GM10266 (cell line): ENCODE results near the gene NECTIN4.
A peak's percentile ranks its signal among the peaks of the same experiment; 100 is the strongest.
"Not testable (repeated sequence)": the region's sequence is repeated elsewhere in the genome, so short reads cannot be mapped to it uniquely, and the experiment has no call there.

Source experiments
- DNase-seq: peaks from one replicate; pipeline ENCODE4 v3.0.0; 2012; ENCODE audit errors: extremely low spot score
- TF ChIP-seq, protein P1 (sequence below): IDR thresholded peaks from 2 replicates; pipeline ENCODE4 v1.5.1; 2012; ENCODE audit warnings: mild to moderate bottlenecking, low read depth; ENCODE audit not compliant: control insufficient read depth, insufficient read depth; ENCODE audit errors: missing control alignments

Gene NECTIN4

DNA sequence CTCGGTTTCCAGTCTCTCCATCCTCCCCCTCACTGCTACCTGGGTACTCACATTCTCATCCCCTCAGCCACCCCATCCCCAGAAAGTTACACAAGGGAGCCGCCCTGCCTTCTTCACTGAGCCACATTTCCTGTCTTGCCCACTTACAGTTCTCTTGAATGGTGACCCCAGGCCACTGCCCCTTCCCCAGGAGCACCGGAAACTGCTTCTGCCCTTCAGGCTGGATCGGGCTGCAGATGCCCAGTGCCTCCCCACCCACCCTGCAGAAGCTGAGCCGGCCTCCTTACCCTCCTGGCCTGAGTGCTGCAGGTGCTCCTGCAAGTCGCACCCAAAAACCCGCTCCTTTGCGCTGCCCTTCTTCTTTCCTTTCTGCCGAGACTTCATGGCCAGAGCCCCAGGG lies 20.1 kb downstream of the NECTIN4 start:
- TF ChIP-seq, protein P1, sequence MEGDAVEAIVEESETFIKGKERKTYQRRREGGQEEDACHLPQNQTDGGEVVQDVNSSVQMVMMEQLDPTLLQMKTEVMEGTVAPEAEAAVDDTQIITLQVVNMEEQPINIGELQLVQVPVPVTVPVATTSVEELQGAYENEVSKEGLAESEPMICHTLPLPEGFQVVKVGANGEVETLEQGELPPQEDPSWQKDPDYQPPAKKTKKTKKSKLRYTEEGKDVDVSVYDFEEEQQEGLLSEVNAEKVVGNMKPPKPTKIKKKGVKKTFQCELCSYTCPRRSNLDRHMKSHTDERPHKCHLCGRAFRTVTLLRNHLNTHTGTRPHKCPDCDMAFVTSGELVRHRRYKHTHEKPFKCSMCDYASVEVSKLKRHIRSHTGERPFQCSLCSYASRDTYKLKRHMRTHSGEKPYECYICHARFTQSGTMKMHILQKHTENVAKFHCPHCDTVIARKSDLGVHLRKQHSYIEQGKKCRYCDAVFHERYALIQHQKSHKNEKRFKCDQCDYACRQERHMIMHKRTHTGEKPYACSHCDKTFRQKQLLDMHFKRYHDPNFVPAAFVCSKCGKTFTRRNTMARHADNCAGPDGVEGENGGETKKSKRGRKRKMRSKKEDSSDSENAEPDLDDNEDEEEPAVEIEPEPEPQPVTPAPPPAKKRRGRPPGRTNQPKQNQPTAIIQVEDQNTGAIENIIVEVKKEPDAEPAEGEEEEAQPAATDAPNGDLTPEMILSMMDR: no peak
- DNase-seq: no peak

DNA sequence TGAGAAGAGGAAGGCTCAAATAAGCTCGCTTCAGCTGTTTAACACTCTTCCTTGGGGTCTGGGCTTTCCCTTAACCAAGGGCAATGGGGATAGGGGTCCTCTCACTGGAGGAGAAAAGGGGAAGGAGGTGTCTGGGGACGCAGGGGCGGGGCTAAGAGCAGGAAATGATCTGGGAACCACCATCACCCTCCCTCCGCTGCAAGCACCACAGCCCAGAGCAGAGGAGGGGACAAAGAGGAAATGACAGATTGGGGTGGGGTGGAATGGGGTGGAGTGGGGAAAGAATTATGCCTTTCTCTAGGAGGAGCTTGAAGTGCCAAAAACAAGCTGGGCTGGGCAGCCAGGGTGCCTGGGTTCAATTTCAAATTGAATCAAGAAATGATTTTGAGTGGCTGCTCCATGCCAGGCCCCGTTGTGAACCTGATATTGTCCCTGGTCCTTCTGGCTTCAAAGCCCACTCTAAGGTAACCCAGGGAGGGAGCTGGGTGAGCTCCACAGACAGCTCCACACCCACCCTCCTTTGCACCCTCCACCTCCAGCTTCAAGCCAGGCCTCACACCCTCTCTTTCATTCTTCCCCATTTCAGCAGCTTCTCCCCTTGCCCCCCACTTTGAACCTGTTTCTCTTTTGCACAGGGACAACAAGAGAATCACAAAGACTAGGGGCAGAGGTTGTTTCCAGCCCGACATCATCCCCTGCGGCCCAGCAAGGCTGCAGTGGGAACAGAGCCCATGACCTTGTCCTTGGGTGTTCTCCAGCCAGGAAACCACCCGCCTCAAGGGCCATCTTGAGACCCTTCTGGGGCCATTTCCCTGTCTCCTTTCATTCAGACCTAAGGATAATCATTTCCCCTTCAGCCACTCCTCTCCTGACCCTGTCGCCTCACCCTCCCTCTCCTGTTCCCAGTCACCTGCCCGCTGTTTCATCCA lies 20.8 kb downstream of the NECTIN4 start:
- DNase-seq: peak; percentile 86
- TF ChIP-seq, protein P1: no peak

DNA sequence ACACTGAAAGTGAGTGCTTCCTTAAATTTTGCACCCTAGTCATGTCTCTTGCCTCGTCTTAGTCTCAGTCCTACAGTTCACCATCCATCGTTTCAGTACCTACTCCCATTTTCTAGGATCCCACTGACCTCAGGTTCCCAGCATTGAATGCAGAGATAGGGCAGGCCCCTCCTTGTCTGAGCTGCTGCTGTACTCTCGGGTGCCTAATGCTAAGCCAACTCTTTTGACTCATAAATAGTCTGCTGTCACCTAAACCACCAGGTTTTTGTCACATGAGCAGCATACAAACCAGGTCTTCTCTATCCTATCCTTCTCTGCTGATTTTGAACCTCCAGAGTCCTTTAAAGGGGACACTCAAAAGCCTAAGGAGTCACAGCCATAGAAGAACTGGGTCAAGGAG lies 22.7 kb downstream of the NECTIN4 start:
- TF ChIP-seq, protein P1: no peak

DNA sequence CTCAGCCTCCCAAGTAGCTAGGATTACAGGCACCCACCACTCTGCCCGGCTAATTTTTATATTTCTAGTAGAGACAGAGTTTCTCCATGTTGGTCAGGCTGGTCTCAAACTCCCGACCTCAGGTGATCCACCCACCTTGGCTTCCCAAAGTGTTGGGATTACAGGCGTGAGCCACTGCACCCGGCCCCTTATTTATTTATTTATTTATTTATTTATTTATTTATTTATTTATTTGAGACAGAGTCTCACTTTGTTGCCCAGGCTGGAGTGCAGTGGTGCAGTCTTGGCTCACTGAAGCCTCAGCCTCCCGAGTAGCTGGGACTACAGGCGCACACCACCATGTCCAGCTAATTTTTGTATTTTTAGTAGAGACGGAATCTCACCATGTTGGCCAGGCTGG lies 23.7 kb downstream of the NECTIN4 start:
- DNase-seq: not testable (repeated sequence)

More for the DNA sequence above, 22.7 kb downstream of the NECTIN4 start:
- no peak for DNase-seq

DNA sequence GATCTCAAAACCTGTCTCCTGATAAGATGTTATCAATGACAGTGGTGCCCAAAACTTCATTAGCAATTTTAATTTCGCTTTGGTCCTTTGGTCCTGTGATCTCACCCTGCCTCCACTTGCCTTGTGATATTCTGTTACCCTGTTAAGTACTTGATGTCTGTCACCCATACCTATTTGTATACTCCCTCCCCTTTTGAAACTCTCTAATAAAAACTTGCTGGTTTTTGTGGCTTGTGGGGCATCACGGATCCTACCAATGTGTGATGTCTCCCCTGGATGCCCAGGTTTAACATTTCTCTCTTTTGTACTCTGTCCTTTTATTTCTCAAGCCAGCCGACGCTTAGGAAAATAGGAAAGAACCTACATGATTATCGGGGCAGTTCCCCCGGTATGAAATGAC lies 25.4 kb downstream of the NECTIN4 start:
- DNase-seq: not testable (repeated sequence)

DNA sequence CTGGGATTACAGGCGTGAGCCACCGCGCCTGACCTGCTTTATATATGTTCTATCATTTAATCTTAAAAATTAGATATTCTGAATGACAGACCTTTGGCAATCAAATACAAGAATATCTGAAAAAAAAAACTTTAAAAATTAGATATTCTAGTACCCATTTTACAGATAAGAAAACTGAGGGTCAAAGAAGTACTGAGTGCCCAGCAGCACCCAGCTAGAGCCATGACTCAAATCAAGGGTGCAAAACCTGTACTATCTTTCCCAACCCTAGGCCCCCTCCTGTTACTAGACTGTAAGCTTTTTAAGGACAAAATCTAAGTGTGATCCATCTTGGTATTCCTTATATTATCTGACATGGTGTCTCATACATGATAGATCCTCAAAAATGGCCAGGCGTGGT lies 27.9 kb downstream of the NECTIN4 start:
- DNase-seq: no peak
- TF ChIP-seq, protein P1: no peak

DNA sequence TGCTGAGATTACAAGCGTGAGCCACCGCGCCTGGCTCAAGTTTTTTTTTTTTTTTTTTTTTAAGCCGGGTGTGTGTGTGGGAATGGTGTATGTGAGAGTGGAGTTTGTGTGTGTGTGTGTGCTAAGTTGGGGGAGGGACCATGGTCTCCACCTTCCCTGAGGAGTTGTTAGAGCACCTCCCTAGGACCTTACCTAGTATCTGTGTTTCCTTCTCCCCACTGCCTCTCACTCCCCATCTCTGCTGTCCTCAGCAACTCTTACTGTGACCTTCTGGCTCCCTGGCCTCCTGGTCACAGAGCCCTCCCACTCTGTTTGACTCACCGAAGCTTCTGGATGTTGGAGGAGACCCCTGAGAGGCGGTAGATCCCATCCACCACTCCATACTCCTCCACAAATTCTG lies 30.1 kb downstream of the NECTIN4 start:
- TF ChIP-seq, protein P1: no peak
- no peak for DNase-seq

DNA sequence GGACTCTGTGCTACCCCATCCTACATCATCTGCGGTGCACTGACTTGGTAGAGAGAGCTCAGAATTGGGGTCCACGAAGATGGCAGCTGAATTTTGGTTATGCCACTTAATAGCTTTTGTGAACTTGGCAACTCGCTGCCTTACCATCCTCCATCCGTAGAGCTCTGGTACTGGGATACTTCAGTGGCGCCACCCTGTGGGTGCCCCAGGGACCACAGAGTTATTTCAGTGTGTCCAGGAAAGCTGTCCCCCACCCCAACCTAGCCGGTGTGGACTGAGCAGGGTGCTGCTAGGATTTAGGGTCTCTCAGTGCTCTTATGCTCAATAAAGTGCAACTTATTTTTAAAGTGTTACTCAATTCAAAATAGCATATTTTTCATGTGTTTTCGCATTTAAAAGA lies 34.6 kb downstream of the NECTIN4 start:
- TF ChIP-seq, protein P1: peak; percentile 20
- no peak for DNase-seq
